GM19452 (cell line): ENCODE results near the gene PACC1.

ENCODE experiments used
- ATAC-seq: cut with Tn5 transposase; IDR thresholded peaks from one replicate; pipeline ENCODE4 v1.9.1; 2021; ENCODE audit not compliant: unreplicated experiment

The PACC1 gene

DNA sequence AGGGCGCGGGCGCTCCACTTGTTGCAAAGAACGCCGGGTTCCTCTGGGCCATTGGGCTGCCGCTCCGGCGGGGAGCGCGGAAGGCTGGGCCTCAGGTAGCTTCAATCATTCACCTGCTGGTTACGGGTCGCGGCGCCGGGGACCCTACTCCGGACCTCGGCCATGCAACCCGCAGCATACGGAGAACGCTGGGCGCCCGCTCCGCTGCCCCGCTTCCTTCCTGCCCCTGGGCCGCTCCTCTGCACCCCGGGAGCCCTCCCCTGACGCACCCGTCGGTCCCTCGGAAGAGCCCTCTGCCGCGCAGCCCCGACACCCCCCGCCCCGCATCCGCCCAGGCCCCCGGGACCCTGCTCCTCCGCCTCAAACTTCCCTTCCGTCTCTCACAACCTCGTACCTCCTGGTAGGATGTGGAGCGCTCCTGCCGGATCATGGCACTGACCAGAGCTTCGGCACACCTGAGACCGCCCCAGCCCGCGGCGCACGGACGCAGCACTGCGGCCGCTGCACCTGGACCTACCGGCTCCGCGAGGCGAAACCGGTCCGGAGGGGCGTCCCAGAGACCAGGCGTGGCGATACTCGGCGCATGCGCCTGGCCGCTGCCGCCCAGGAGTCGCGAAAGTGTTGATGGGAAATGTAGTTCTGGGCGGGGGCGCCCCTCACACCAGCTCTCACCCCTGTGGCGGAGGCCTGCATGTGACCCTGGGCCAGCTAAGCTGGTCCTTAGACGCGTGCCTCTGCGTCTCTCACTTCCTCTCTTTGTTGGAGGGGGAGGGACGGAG lies at the start of gene PACC1:
Gene PACC1 (minus strand): TSS at position 559 of the 779 bp plus-strand sequence. CDS start 129 bp downstream, at position 430.
- ATAC-seq: peak; percentile 99

DNA sequence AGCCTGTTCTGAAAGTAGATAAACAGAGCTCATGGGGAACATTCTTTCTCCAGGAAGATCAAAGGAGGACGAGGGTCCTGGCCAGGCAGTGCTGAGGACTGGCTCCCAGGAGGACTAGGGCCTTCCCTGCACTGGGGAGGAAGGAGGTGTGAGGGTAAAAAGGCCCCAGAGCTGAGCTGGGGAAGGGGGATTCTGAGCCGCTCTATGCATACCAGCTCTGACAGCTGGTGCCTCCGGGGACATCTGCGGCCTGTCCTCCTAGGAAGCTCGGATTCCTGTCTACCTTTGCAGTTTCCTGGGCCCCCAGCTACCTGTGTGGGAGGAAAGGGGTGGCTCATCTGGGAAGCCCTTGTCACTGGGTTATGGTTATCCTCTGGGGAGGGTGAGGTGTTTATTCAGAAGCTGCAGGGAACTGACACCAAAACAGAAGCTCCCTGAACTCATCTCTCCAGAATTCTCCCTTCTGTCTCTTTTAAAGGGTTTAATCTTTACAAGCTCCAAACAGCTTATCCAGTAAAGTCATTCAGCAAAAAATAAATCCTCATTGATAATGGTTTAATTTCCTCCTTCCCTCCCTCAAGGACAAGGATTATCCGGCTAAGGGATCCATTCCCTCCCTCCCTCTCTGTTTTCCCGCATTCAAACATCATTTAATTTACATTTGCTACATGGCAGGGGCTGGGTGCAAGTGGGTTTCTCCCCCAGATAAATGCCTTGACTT lies 49.0 kb upstream of the PACC1 start:
- ATAC-seq: no peak

DNA sequence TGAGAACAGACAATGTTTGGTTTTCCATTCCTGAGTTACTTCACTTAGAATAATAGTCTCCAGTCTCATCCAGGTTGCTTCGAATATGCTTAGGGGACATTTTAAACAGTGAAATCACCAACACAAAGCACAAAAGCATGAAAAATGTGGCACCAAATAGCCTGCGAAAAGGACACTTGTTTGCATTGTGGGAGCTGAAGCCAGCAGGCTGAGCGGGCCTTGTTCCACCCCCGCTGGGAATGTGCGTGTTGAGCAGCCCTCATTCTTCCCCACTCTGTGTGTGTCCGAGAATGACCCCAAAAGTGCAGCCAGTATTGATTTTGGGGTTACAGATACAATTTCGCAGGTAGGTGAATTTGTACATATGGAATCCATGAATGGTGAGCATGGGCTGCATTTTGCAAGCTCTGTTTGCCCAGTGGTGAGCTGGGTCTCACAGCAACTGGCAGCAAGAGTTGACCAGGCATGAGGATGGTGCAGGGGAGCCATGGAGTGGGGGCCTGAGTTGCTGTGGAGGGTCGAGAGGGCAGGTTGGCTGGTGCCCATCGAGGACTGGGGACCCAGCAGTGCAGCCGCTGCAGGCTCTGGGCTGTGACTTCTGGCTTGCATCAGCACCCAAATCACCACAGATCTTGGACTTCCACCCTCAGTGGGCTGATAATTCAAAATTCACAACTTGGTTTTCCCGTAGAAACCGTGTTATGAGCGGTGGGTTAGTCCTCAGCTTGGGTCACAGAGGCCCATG lies 47.4 kb upstream of the PACC1 start:
- no peak for ATAC-seq

DNA sequence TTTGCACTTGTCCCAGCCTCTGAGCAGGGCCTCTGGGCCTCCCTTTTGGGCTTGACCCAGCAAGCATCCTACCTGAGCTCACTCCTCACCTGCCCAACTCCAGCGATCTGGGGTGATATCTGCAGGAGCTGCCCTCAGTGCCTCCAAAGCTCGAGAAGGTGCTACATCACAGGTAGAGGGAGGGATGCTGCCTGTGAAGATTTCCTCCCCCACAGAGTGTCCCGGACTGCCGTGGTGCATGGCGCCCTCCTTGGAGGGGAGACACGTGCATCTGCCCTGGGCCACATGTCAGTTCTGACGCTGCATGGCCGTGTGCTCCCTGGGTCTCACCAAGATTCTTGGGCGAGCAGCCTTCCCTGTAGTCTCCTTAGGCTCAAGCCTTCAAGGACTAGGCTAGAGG lies 45.7 kb upstream of the PACC1 start:
- ATAC-seq: no peak

DNA sequence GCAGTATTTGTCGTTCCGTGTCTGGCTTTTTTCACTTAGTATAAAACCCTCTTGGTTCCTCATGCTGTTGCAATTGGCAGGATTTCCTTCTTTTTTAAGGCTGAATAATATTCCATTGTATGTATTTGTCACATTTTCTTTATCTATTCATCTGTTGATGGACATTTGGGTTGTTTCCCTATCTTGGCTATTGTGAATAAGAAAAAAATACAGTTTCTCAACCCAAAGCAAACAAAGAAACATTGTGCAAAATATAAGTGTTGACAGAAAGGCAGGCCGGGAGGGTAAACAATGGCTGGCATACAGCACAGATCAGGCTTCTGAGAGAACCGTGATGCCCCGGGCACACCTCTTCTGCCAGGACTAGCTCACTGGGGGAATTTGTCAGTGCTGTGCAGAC lies 45.0 kb upstream of the PACC1 start:
- ATAC-seq: no peak

DNA sequence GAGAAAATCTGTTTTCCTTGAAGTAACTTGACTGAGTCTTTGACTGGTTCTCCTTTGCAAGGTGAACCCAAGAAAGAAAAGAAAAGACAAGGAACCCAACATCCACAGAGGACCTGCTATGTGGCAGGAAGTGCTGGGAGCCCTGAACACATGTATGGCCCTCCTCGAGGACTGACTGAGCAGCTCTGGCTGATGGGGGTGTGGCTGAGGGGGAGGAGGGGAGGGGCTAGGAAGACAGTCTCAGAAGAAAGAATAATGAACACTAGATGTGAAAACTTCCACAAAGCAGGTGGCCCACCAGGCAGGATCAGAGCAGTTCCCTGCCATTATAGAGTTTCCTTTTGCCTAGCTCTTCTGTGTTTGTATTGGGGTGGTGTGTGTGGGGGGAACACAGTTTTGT lies 44.1 kb upstream of the PACC1 start:
- no peak for ATAC-seq

DNA sequence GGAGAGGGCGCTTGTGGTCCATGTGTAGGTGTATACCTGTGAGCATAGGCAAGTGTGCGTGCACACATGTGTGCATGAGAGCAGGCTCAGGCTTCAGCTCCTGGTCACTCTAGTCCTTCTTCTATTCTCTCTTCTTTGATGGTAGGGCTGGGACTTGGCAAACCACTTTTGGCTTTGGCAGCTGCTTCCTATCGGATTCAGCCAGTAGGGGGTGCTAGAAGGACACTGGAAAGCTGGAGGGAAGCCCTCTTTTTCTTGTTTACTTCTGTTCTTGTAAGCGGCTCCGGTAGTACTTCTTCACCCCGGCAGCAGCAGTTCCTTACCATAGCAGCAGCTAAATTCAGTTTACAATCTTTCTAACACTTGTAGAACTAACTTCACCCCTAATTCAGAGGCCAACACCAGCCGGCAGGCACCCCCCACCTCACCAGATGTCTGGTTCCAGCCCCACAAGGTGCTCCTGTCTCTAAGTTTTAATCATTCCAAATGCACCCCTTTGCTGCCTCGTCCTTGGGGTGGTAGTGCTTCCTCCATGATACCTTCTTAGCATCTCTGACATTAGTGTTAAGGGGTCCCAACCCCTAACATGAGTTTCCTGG lies 43.2 kb upstream of the PACC1 start:
- no peak for ATAC-seq

DNA sequence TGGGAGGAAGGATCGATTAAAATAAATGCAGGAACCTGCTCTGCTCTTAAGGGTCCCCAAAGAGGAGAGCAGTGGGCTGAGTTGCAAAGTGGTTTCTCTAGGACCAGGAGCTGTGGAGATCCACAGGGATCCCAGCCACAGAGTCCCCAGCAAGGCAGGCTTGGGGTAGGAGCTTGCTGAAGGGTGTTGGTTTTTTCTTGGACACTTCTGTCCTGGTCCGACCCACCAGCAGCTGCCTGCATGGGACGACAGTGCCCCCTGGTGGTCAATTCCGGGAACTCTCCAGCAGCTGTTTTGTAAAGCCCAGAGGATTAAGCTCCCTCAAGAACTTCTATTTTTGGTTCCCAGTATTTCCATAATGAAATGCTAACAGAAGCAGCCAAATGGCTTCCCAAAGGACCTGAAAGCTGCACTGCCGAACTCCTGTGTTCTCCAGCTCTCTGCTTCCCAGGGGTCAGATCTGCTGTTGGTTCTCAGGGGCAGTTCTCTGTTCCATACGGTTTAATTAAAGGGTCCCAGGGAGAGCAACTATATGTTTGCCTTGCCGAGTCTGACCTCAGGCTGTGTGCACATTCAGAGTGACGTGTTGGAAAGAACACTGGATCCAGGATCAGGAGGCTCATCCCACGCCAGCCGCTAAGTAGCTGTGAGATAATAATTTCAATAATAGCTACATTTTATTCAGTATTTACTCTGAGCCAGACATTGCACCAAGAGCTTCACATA lies 41.3 kb upstream of the PACC1 start:
- peak; percentile 73 for ATAC-seq

DNA sequence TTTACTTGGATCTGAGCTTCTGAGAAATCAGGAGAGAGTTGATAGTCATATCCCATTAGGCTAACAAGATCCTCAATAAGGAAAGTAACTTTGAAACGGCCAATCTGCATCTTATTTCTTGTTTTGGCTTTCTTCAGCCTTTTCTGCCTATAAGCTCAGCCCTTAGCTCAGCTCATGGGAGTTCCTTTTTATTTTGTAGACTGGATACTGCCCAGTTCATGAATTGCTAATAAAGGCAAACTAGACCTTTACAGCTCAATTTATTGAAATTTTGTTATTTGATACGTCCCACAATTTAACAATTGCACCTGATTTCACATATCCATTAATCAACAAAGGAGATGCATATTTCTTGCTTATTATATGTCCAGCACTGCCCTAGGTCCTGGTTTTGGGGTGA lies 40.7 kb upstream of the PACC1 start:
- ATAC-seq: no peak

DNA sequence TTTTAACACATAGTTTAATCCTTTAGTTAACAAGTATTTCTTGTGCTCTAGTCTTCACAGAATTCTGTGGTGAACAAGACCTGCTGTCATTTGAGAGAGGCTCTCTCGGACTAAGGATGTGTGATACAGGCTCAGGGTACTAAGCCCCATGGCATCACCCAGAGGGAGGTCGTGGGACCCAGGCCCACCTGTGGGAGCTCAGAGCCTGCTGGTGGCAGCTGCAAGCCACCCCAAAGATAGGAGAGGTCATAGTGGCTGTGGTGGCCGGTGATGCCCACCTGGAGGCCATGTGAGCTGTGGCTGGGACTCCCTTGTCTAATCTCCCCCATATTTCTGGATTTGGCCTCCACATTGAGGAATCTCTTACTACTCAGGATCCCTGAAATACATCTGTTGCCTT lies 40.1 kb upstream of the PACC1 start:
- ATAC-seq: no peak

DNA sequence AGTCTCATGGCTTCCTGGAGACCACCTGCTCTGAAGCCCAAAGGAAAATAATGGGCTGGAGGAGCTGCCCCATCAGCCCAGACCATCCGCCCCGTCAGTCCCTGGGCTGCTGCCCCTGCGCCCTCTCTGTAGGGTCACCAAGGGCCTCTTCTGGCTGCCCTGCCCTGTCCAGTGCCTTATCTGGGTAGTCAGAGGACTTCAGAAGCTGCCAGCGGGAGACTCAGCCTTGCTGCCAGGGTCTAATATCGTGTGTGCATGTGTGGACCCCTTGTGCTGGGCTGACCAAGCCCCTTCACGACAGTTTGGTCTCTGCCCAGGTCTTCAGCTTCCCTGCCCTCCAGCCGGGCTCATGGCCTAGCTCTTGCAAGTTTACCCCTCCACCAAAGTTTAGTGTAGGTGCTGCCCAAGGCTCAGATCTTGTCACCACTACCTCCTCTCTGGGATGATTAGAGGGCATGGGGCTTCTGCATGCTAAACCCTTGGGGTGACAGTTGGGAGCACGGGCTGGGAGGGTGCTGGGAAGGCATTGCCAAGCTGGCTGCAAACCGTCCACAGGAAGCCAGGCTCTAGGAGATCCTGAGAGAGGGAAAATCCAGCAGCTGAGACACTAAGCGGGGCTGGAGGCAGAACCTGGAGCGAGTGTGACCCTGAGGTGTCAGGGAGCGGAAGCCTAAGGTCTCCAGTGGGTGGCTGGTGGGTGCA lies 38.6 kb upstream of the PACC1 start:
- ATAC-seq: no peak

DNA sequence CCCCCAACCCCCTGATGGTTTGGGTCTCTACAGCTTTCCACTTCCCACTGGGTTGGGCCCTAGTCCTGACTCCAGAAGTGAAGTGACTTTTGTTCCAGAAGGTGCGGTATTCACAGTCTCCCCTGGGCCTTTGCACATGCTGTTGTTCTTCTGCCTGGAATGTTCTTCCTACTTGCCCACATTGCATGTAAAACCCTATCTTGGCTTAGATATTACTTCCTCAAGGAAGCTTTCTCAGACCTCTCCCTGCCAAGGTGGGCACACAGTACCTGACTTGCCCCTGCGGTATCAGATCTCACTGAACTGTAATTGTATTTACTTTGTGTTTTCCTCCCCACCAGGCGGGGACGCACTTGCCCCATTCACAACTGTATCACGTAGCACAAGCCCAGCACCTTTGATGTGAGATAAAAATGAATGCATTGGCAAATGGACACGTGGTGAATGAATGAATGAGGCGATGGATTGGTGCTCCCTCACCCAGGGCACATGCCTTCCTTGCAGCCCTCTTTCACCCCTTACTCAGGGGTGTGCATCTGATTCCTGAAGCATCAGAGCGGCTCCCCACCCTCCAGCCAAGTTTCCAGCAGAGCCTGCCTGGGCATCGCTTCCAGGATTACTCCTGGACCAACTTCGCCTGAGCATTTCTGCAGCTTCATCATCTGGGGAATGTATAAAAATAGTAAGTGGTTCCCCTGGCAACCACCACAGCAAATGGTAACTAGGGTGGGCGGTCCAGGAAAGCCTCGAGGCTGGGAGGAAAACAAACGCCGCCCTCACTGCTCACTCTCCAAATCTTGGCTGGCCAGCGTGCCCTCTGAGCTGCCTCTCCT lies 37.9 kb upstream of the PACC1 start:
- ATAC-seq: no peak

DNA sequence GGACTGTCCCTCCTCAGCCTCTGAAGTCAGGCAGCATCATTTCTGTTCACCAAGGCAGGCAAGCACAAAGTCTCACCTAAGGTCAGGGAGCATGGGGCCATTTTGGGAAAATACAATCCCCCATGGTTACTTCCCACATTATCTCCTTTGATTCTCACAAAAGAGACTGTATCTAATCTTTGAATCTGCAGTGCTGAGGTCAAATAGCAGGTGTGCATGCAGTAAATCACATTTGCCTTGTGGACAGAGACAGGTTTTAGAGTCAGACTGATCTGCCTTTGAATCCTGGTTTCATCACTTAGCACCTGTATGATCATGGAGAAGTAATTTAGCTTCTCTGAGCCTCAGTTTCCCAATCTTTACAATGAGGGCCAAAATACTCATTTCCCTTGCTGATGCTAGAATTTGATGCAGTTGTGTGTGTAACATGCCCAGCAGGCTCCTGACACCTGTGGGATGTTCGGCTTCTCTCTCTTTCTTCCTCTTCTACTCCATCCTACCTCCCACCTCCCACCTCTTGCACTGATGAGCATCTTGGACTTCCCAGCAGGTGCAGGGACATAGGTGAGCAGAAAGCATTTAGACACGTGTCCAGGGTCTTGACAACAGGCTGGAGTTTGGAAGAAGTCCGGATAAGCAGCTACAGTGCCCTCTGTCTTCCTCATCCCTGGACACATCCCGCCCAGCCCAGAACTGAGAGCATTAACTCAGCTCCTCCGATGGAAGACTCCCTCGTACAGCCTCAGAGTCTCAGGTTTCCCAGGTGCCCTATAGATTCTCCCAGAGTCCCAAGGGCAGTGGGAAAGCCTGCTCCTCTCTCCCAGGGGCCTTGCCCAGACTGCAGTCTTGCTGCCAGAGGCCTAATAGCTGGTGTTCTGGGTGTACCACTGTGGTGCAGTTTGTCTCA lies 37.0 kb upstream of the PACC1 start:
- ATAC-seq: no peak

DNA sequence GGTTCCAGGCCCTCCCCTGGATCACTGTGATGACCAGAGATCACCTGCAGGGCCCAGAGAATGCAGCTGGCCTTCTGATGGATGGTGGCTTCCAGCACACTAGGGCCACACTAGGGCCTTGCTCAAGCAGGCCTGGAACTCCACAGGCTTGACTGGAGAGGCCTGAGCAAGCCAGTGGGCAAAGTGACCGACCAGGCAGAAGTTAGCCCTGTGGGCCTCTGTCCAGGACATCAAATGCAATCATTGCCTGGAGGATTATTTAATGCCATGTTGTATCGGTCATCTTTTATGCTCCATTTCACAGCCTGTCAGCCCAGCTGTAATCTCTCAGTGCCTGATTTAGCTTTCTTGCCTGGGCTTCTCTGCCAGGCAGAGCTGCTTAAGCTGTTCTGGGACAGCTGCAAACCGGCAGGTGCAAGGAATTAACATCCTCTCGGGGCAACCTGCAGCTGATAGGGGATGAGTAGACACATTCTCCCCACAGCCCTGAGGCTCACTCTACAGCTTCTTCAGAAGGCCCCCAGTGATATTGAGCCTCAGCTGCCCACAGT lies 35.7 kb upstream of the PACC1 start:
- no peak for ATAC-seq

DNA sequence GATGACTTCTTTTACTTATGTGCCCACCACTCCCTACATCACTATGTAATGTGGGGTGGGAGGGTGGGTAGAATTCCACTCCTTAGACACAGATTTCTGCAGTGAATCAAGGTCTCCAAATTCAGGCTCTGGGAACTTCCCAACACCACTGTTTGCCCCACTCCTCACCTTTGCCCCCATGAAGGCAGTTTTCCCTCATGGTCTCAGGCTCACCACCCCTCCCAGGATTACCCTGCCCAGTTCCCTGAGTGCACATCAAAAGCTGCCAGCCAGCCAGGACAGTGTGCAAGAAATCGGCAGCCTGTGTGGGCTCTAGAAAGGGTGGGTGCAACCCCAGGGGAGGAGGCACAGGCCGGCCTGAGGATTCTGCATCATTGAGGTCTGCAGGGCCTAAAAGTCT lies 32.8 kb upstream of the PACC1 start:
- ATAC-seq: no peak

DNA sequence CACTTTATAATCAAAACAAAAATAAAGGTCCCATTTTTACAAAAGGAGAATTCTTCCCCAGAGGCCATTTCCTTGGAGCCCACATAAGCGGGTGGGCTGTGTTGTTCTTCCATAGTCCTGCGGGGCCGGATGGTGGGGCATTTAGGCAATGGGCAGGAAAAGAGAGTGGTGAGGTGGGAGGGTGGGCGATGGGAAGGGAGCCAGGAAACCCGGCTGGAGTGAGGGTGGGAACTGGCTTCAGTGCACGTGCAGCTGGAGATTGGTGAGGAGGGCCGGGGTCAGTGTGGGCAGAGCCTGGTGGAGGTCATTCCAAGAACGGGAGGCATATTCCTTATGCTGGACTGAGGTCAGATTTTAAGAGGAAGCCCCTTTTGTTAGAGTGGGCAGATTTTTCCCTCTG lies 31.6 kb upstream of the PACC1 start:
- ATAC-seq: no peak

DNA sequence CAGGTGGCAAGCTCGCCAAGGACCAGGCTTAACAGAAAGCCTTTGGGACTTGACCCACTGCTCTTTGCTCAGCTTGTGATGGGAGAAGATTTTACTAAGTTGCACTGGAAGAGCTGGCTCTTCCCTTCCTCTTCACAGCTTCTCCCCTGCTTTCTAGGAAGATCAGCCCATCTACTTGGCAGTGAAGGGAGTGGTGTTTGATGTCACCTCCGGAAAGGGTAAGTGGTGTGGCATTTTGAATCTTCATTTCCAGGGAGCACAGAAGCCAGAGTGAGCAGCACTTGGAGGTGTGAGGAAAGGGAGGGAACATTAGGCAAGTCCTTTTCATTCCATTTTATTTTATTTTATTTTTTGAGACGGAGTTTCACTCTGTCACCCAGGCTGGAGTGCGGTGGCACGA lies 27.7 kb upstream of the PACC1 start:
- no peak for ATAC-seq

DNA sequence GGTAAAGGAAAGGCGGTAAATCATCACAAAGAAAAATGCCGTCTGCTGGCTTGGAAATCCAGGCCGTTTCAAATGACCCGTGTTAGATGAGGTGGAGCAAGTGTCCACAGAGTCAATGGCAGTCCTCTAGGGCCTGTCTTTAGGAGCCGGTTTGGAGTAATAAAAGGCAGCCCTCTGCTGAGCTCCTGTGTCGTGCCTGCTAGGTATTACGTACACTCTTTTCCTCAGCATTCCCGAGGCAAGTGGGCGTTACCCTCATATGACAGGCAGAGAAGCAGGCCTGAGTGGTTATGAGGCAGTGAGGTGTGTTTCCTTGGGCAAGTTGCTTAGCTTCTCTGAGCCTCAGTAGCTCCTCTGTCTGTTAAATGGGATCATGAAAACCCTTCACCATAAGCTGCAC lies 25.7 kb upstream of the PACC1 start:
- ATAC-seq: no peak
